GM12878 (cell line): ENCODE results near the gene TBP. TPM values are rescaled to one million over a fixed set of nuclear protein-coding genes. Genes with fewer than 3 reads are reported as not detected.

Source experiments
- CHD4 ChIP-seq: fragments of 200-600 bp; sonication (generic); IDR thresholded peaks from 2 replicates; pipeline ENCODE4 v1.6.1; 2016; ENCODE audit warnings: mild to moderate bottlenecking
- CREM ChIP-seq: IDR thresholded peaks from 2 replicates; pipeline ENCODE4 v1.6.1; 2014; ENCODE audit warnings: antibody characterized with exemption, low read depth
- ESRRA ChIP-seq: IDR thresholded peaks from 2 replicates; pipeline ENCODE4 v1.6.1; 2012; ENCODE audit warnings: mild to moderate bottlenecking, low read length, improper control_type of control experiment
- MEF2B ChIP-seq: fragments of 450-650 bp; IDR thresholded peaks from 2 replicates; pipeline ENCODE4 v1.6.1; 2018; ENCODE audit warnings: mild to moderate bottlenecking, moderate library complexity; ENCODE audit not compliant: partially characterized antibody, poor library complexity, severe bottlenecking
- MTA2 ChIP-seq: fragments of 450-650 bp; IDR thresholded peaks from 2 replicates; pipeline ENCODE4 v1.6.1; 2016; ENCODE audit warnings: low read depth, mild to moderate bottlenecking, moderate library complexity
- NR2C1 ChIP-seq: fragments of 450-650 bp; IDR thresholded peaks from 2 replicates; pipeline ENCODE4 v1.6.1; 2017; ENCODE audit warnings: antibody characterized with exemption, mild to moderate bottlenecking, moderate library complexity
- SRF ChIP-seq, 2 experiments: IDR thresholded peaks; 2 replicates each; pipeline ENCODE4 v1.6.1; 2011; ENCODE audit warnings: low read depth in 2 of 2, low read length in 2 of 2, mild to moderate bottlenecking in 1 of 2, moderate library complexity in 1 of 2
- TCF12 ChIP-seq: IDR thresholded peaks from 2 replicates; pipeline ENCODE4 v1.6.1; 2011; ENCODE audit warnings: low read depth, mild to moderate bottlenecking, low read length
- YBX1 ChIP-seq: fragments of 450-650 bp; IDR thresholded peaks from 2 replicates; pipeline ENCODE4 v1.6.1; 2016; ENCODE audit warnings: antibody characterized with exemption
- ZZZ3 ChIP-seq: IDR thresholded peaks from 2 replicates; pipeline ENCODE4 v1.6.1; 2011; ENCODE audit warnings: low read depth; ENCODE audit not compliant: control insufficient read depth, insufficient read length
- polyA plus RNA-seq, 11 experiments: library from polyadenylated mRNA; depleted of rRNA in 4 of 11; unstranded in 6 of 11; stranded (reverse) in 5 of 11; fragments of >200 nt; fragmentation: Nextera tagmentation in 4 of 11; fragmentation: Illumina TruSeq in 1 of 11; extraction: Ambion mirVana in 4 of 11; extraction: Trizol in 1 of 11; gene quantifications; 1 replicate in 1 of 11; 2 replicates in 10 of 11; pipeline versions ENCODE4 v1.2.1 to v1.2.3, GENCODE V29; 2011 to 2016; ENCODE audit warnings: inconsistent platforms in 2 of 11, missing spikeins in 2 of 11, low read depth in 1 of 11
- total RNA-seq, 4 experiments: library from RNA; depleted of rRNA in 3 of 4; stranded (reverse); fragments of >200 nt in 3 of 4; fragmentation: Illumina TruSeq in 1 of 4; extraction: Trizol in 1 of 4; gene quantifications; 2 replicates each; pipeline versions ENCODE4 v1.2.1 to v1.2.3, GENCODE V29; 2013 to 2021
- TF ChIP-seq, protein P1 (sequence below): IDR thresholded peaks from 2 replicates; pipeline ENCODE4 v1.6.1; 2012; ENCODE audit warnings: mild to moderate bottlenecking, low read depth, low read length
- TF ChIP-seq, protein P2 (sequence below): IDR thresholded peaks from 2 replicates; pipeline ENCODE4 v1.6.1; 2012; ENCODE audit warnings: low read depth, low read length, improper control_type of control experiment
- TF ChIP-seq, protein P3 (sequence below): IDR thresholded peaks from 2 replicates; pipeline ENCODE4 v1.6.1; 2011; ENCODE audit warnings: borderline replicate concordance, low read depth, mild to moderate bottlenecking, moderate library complexity, mixed read lengths, low read length; ENCODE audit not compliant: insufficient read depth; ENCODE audit errors: extremely low read length
- TF ChIP-seq, protein P4 (sequence below): fragments of 450-650 bp; IDR thresholded peaks from 2 replicates; pipeline ENCODE4 v1.6.1; 2014; ENCODE audit warnings: mild to moderate bottlenecking
- TF ChIP-seq, protein P5 (sequence below): fragments of 450-650 bp; conservative IDR thresholded peaks from 2 replicates; pipeline ENCODE4 v1.6.1; 2017; ENCODE audit warnings: mild to moderate bottlenecking, moderate library complexity
- TF ChIP-seq, protein P6 (sequence below): fragments of 450-650 bp; IDR thresholded peaks from 2 replicates; pipeline ENCODE4 v1.6.1; 2017; ENCODE audit warnings: borderline replicate concordance
- TF ChIP-seq, protein P7 (sequence below): fragments of 450-650 bp; IDR thresholded peaks from 2 replicates; pipeline ENCODE4 v1.6.1; 2017; ENCODE audit warnings: mild to moderate bottlenecking

TBP gene
- total and polyA plus RNA-seq, 10 of the 15 experiments (the other 5 are each of a cell fraction or from before 2014, with no cell fraction given) = 13.6 to 39.5 (median 26.5) TPM

DNA sequence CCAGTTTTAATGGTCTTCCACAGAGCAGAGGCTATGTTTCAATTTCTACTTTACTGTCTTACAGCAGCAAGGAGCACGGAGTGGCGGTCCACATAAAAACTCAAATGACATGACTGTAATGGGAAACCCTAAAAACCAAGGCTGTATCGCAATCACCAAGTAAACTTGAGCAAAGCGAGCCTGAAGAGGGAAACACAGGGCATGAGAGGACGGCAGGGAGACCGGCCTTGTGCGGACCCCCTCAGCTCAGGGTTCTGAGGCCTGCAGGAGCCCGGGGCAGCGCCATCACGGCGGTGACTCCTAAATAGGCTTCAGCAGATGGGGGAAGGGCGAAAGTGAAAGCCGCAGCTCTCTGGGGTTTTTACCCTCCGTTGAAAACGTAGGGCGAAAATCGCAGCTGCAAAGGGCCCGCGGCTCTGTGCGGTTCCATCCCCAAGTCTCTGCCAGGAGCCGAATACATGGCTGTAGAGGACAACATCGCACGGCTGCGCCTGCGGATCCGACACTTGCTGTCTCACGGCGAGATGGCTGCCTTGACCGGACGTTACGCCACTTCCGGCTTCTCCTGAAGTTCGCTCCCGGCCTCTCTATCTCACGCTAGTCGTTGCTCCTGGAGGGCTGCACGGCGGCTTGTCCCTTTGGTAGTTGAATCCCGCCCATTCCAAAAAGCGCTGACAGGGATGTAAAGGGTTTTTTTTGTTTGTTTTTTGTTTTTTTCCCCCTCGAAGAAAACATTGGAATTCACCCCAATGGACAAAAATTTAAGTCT, 1.2 kb upstream of the TBP start, which contains the start of gene PSMB1 (continued):
- TF ChIP-seq, protein P1, sequence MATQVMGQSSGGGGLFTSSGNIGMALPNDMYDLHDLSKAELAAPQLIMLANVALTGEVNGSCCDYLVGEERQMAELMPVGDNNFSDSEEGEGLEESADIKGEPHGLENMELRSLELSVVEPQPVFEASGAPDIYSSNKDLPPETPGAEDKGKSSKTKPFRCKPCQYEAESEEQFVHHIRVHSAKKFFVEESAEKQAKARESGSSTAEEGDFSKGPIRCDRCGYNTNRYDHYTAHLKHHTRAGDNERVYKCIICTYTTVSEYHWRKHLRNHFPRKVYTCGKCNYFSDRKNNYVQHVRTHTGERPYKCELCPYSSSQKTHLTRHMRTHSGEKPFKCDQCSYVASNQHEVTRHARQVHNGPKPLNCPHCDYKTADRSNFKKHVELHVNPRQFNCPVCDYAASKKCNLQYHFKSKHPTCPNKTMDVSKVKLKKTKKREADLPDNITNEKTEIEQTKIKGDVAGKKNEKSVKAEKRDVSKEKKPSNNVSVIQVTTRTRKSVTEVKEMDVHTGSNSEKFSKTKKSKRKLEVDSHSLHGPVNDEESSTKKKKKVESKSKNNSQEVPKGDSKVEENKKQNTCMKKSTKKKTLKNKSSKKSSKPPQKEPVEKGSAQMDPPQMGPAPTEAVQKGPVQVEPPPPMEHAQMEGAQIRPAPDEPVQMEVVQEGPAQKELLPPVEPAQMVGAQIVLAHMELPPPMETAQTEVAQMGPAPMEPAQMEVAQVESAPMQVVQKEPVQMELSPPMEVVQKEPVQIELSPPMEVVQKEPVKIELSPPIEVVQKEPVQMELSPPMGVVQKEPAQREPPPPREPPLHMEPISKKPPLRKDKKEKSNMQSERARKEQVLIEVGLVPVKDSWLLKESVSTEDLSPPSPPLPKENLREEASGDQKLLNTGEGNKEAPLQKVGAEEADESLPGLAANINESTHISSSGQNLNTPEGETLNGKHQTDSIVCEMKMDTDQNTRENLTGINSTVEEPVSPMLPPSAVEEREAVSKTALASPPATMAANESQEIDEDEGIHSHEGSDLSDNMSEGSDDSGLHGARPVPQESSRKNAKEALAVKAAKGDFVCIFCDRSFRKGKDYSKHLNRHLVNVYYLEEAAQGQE = no peak
- TF ChIP-seq, protein P2, sequence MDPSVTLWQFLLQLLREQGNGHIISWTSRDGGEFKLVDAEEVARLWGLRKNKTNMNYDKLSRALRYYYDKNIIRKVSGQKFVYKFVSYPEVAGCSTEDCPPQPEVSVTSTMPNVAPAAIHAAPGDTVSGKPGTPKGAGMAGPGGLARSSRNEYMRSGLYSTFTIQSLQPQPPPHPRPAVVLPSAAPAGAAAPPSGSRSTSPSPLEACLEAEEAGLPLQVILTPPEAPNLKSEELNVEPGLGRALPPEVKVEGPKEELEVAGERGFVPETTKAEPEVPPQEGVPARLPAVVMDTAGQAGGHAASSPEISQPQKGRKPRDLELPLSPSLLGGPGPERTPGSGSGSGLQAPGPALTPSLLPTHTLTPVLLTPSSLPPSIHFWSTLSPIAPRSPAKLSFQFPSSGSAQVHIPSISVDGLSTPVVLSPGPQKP = peak; percentile 90
- TF ChIP-seq YBX1 = no peak
- 0 out of 2 replicates have a peak, but pooled peaks have one; percentile 32 for TF ChIP-seq TCF12
- TF ChIP-seq, protein P3, sequence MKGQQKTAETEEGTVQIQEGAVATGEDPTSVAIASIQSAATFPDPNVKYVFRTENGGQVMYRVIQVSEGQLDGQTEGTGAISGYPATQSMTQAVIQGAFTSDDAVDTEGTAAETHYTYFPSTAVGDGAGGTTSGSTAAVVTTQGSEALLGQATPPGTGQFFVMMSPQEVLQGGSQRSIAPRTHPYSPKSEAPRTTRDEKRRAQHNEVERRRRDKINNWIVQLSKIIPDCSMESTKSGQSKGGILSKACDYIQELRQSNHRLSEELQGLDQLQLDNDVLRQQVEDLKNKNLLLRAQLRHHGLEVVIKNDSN = no peak
- peak; percentile 97 for TF ChIP-seq CREM
- TF ChIP-seq MEF2B = no peak
- TF ChIP-seq, protein P4, sequence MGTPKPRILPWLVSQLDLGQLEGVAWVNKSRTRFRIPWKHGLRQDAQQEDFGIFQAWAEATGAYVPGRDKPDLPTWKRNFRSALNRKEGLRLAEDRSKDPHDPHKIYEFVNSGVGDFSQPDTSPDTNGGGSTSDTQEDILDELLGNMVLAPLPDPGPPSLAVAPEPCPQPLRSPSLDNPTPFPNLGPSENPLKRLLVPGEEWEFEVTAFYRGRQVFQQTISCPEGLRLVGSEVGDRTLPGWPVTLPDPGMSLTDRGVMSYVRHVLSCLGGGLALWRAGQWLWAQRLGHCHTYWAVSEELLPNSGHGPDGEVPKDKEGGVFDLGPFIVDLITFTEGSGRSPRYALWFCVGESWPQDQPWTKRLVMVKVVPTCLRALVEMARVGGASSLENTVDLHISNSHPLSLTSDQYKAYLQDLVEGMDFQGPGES = no peak
- TF ChIP-seq, protein P5, sequence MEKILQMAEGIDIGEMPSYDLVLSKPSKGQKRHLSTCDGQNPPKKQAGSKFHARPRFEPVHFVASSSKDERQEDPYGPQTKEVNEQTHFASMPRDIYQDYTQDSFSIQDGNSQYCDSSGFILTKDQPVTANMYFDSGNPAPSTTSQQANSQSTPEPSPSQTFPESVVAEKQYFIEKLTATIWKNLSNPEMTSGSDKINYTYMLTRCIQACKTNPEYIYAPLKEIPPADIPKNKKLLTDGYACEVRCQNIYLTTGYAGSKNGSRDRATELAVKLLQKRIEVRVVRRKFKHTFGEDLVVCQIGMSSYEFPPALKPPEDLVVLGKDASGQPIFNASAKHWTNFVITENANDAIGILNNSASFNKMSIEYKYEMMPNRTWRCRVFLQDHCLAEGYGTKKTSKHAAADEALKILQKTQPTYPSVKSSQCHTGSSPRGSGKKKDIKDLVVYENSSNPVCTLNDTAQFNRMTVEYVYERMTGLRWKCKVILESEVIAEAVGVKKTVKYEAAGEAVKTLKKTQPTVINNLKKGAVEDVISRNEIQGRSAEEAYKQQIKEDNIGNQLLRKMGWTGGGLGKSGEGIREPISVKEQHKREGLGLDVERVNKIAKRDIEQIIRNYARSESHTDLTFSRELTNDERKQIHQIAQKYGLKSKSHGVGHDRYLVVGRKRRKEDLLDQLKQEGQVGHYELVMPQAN = no peak; the same call in 1 of the 2 replicates
- no peak for TF ChIP-seq SRF (IDR thresholded peaks at IDR 0.05; ENCODE audit: low read depth in 2 of 2, low read length in 2 of 2)
- no peak for TF ChIP-seq ESRRA
- no peak for TF ChIP-seq CHD4
- TF ChIP-seq MTA2 = no peak
- TF ChIP-seq, protein P6, sequence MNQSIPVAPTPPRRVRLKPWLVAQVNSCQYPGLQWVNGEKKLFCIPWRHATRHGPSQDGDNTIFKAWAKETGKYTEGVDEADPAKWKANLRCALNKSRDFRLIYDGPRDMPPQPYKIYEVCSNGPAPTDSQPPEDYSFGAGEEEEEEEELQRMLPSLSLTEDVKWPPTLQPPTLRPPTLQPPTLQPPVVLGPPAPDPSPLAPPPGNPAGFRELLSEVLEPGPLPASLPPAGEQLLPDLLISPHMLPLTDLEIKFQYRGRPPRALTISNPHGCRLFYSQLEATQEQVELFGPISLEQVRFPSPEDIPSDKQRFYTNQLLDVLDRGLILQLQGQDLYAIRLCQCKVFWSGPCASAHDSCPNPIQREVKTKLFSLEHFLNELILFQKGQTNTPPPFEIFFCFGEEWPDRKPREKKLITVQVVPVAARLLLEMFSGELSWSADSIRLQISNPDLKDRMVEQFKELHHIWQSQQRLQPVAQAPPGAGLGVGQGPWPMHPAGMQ = no peak
- peak; percentile 53; the same call in 1 of the 2 replicates for TF ChIP-seq NR2C1
- TF ChIP-seq, protein P7, sequence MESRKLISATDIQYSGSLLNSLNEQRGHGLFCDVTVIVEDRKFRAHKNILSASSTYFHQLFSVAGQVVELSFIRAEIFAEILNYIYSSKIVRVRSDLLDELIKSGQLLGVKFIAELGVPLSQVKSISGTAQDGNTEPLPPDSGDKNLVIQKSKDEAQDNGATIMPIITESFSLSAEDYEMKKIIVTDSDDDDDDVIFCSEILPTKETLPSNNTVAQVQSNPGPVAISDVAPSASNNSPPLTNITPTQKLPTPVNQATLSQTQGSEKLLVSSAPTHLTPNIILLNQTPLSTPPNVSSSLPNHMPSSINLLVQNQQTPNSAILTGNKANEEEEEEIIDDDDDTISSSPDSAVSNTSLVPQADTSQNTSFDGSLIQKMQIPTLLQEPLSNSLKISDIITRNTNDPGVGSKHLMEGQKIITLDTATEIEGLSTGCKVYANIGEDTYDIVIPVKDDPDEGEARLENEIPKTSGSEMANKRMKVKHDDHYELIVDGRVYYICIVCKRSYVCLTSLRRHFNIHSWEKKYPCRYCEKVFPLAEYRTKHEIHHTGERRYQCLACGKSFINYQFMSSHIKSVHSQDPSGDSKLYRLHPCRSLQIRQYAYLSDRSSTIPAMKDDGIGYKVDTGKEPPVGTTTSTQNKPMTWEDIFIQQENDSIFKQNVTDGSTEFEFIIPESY = no peak
- TF ChIP-seq ZZZ3 = no peak
